Transverse colon (tissue), 4 donors: ENCODE data around the gene MRPL9. TPM values are rescaled to one million over a fixed set of nuclear protein-coding genes. Genes with fewer than 3 reads are reported as not detected.

Experiments used
- DNase-seq: peaks from one replicate; pipeline ENCODE4 v3.0.0-alpha.2; 2019
- H3K27ac ChIP-seq, 4 donors: fragments of 200-600 bp; sonication (generic); 2 replicates each; pipeline ENCODE4 v1.5.1; 2016 to 2018; ENCODE audit warnings: inconsistent platforms in 4 of 4
- H3K27me3 ChIP-seq: fragments of 200-600 bp; sonication (generic); 2 replicates; pipeline ENCODE4 v1.5.1; 2017; ENCODE audit warnings: inconsistent platforms
- H3K36me3 ChIP-seq, 4 donors: fragments of 200-600 bp; sonication (generic); 2 replicates each; pipeline ENCODE4 v1.5.1; 2017 to 2019; ENCODE audit warnings: inconsistent platforms in 4 of 4
- H3K4me1 ChIP-seq, 4 donors: fragments of 200-600 bp; sonication (generic); 2 replicates each; pipeline ENCODE4 v1.5.1; 2017 to 2020; ENCODE audit warnings: inconsistent platforms in 4 of 4
- H3K4me3 ChIP-seq, 4 donors: fragments of 200-600 bp; sonication (generic); 1 replicate in 1 of 4; 2 replicates in 3 of 4; pipeline versions ENCODE4 v1.5.1 to v1.6.1; 2017 to 2019; ENCODE audit warnings: inconsistent platforms in 4 of 4
- H3K9me3 ChIP-seq, 2 donors: fragments of 200-600 bp; sonication (generic); 2 replicates each; pipeline ENCODE4 v1.5.1; 2017 to 2019; ENCODE audit warnings: inconsistent platforms in 2 of 2
- CTCF ChIP-seq, 5 experiments: fragments of 200-600 bp in 3 of 5; fragments of 450-650 bp in 2 of 5; sonication (generic) in 3 of 5; IDR thresholded peaks; 1 replicate in 2 of 5; 2 replicates in 3 of 5; pipeline ENCODE4 v1.5.1; 2016 to 2017; ENCODE audit warnings: antibody characterized with exemption in 5 of 5, inconsistent platforms in 3 of 5, mild to moderate bottlenecking in 2 of 5, moderate library complexity in 1 of 5
- EP300 ChIP-seq: sonication (generic); formaldehyde crosslinking; IDR thresholded peaks from one replicate; pipeline ENCODE4 v1.6.1; 2017; ENCODE audit warnings: antibody characterized with exemption, low read depth
- POLR2A ChIP-seq: fragments of 450-650 bp; IDR thresholded peaks from one replicate; pipeline ENCODE4 v1.6.1; 2016; ENCODE audit warnings: antibody characterized with exemption, mild to moderate bottlenecking, moderate library complexity
- POLR2AphosphoS5 ChIP-seq, 3 donors: sonication (generic); formaldehyde crosslinking; IDR thresholded peaks; one replicate each; pipeline ENCODE4 v1.6.1; 2016; ENCODE audit warnings: antibody characterized with exemption in 3 of 3
- WGBS, 2 donors: methylation state at CpG; one replicate each; pipeline ENCODE4 v1.1.5; 2018; ENCODE audit warnings: low coverage in 1 of 2; 5-methylcytosine and 5-hydroxymethylcytosine counted together
- in situ Hi-C, 4 donors: fragments of 200-750 bp; cut with MboI; loops; one replicate each; pipeline versions ENCODE4 v1.15.0 to v1.15.1; 2017; ENCODE audit warnings: low sequenced_read_pairs in 3 of 4, low pct_ligation_motif_present in 1 of 4, low pct_unique_long_range_greater_than_20kb in 1 of 4
- intact Hi-C: fragments of 100-400 bp; cut with DNase I; formaldehyde crosslinking; loops from one replicate; pipeline ENCODE4 v1.15.1; 2023; ENCODE audit warnings: low total_unique reads
- total RNA-seq, 4 donors: library from RNA; depleted of rRNA; stranded (reverse); fragments of >200 nt; gene quantifications; one replicate each; pipeline ENCODE4 v1.1.0, GENCODE V29; 2016

Gene MRPL9
- total RNA-seq, 4 donors from 2014 or later: 20.2 to 138 (median 40.1) TPM

- TF ChIP-seq CTCF (IDR thresholded peaks at IDR 0.05) (no peak), POLR2A (no peak), EP300 (no peak), POLR2AphosphoS5 (IDR thresholded peaks at IDR 0.05) (no peak)
- no peak for DNase-seq
- no peak overlapping the region for H3K27ac ChIP-seq
- in situ Hi-C loops: no loop called here
- H3K9me3 ChIP-seq: no peaks in the 10 kb centered on the region
- peaks cover 19% of the 10 kb centered on the region for H3K27me3 ChIP-seq
- H3K36me3 ChIP-seq: no peaks in the 10 kb centered on the region
- intact Hi-C loops: no loop called here
- peaks cover 5 to 53% (median 38%) of the 10 kb centered on the region in 4 donors for H3K4me1 ChIP-seq
- WGBS, 2 donors: 41 to 44% methylated on average over 5 of the region's 11 CpGs
- H3K4me3 ChIP-seq: no peak overlapping the region
Observed at GRCh38 chr1:151716405-151716762, 46.9 kb downstream of the MRPL9 start.

GRCh38 chr1:151715726-151716404 is 47.4 kb downstream of the MRPL9 start:
- H3K4me3 ChIP-seq: no peak overlapping the region
- intact Hi-C loops: no loop called here
- WGBS, 2 donors: 63 to 68% methylated on average over 4 to 17 of the region's 17 CpGs
- no peaks in the 10 kb centered on the region for H3K36me3 ChIP-seq
- peaks cover 5 to 48% (median 33%) of the 10 kb centered on the region in 4 donors for H3K4me1 ChIP-seq
- in situ Hi-C loops: no loop called here
- no peak for DNase-seq
- H3K27ac ChIP-seq: no peak overlapping the region
- H3K27me3 ChIP-seq: peaks cover 19% of the 10 kb centered on the region
- H3K9me3 ChIP-seq: no peaks in the 10 kb centered on the region
- TF ChIP-seq EP300: no peak

GRCh38 chr1:151714820-151715725 is 48.2 kb downstream of the MRPL9 start:
- intact Hi-C loops (no loop called here), in situ Hi-C loops (no loop called here)
- Histone ChIP-seq H3K4me3 (no peak overlapping the region), H3K9me3 (no peaks in the 10 kb centered on the region), H3K27ac (no peak overlapping the region), H3K27me3 (peaks cover 19% of the 10 kb centered on the region), H3K36me3 (no peaks in the 10 kb centered on the region), H3K4me1 (peaks cover 5 to 40% (median 25%) of the 10 kb centered on the region in 4 donors)
- DNase-seq: no peak
- 70 to 81% methylated on average over 5 to 10 of the region's 10 CpGs for WGBS, 2 donors
- TF ChIP-seq CTCF (IDR thresholded peaks at IDR 0.05): no peak
- no peak for TF ChIP-seq POLR2A
- TF ChIP-seq POLR2AphosphoS5 (IDR thresholded peaks at IDR 0.05): no peak
- TF ChIP-seq EP300: no peak

GRCh38 chr1:151713874-151714273 is 49.4 kb downstream of the MRPL9 start:
- in situ Hi-C loops: no loop called here
- no peak for DNase-seq
- Histone ChIP-seq H3K4me3 (no peak overlapping the region), H3K27ac (no peak overlapping the region), H3K36me3 (no peaks in the 10 kb centered on the region), H3K27me3 (peaks cover 19% of the 10 kb centered on the region), H3K4me1 (peaks cover 5 to 38% (median 24%) of the 10 kb centered on the region in 4 donors), H3K9me3 (no peaks in the 10 kb centered on the region)
- WGBS, 2 donors: 83% methylated on average over 2 of the region's 2 CpGs; no CpG with 5 or more reads in 1 of the 2 donors
- intact Hi-C loops: no loop called here
- TF ChIP-seq EP300 (no peak), POLR2A (no peak), POLR2AphosphoS5 (IDR thresholded peaks at IDR 0.05) (no peak), CTCF (IDR thresholded peaks at IDR 0.05) (no peak)
